IMR-90 (cell line): Measurements from ENCODE around the gene TRPM8. TPM values are rescaled to one million over a fixed set of nuclear protein-coding genes. Genes with fewer than 3 reads are reported as not detected.
A peak's percentile ranks its signal among the peaks of the same experiment; 100 is the strongest.

Experiments
- ATAC-seq: fragments of 200-7000 bp; cut with Tn5 transposase; 2 replicates; pipeline ENCODE4 v1.9.1; 2020; ENCODE audit warnings: low read depth, mild to moderate bottlenecking, moderate library complexity
- BruUV-seq: library from RNA; stranded (reverse); fragments of 400-500 nt; replicated peaks from 2 replicates; lab custom pipeline; 2021; lab: Mats Ljungman, UMichigan
- CTCF ChIA-PET: fragments of 300-600 bp; formaldehyde crosslinking; extraction: SDS; loops from one replicate; lab custom pipeline; 2021; ENCODE audit warnings: antibody characterized with exemption; lab: Yijun Ruan, JAX
- POLR2A ChIA-PET: fragments of 300-600 bp; sonication (Branson Sonifier 250); formaldehyde crosslinking; loops from one replicate; lab custom pipeline; 2022; ENCODE audit warnings: antibody characterized with exemption; ENCODE audit not compliant: unreplicated experiment; lab: Charles Lee
- DNase-seq: peaks from one replicate; pipeline ENCODE4 v3.0.0; 2013
- H2AFZ ChIP-seq: replicated peaks from 2 replicates; pipeline ENCODE3; 2013; ENCODE audit warnings: low read length, mild to moderate bottlenecking; ENCODE audit not compliant: poor library complexity
- H2AK5ac ChIP-seq: 2 replicates; pipeline ENCODE4 v1.6.1; 2013; ENCODE audit warnings: low read depth, low read length, inconsistent platforms
- H2AK9ac ChIP-seq: replicated peaks from 2 replicates; pipeline ENCODE3; 2013; ENCODE audit warnings: mild to moderate bottlenecking, low read depth, low read length, moderate library complexity; ENCODE audit not compliant: poor library complexity
- H2BK120ac ChIP-seq: 2 replicates; pipeline ENCODE4 v1.6.1; 2013; ENCODE audit warnings: low read depth, low read length, inconsistent platforms
- H2BK15ac ChIP-seq: 3 replicates; pipeline ENCODE4 v1.6.1; 2013; ENCODE audit warnings: low read depth, low read length, inconsistent platforms
- H2BK20ac ChIP-seq: 2 replicates; pipeline ENCODE4 v1.6.1; 2013; ENCODE audit warnings: low read depth, mild to moderate bottlenecking, inconsistent platforms, low read length, moderate library complexity
- H2BK5ac ChIP-seq: 2 replicates; pipeline ENCODE4 v1.6.1; 2013; ENCODE audit warnings: mild to moderate bottlenecking, low read depth, low read length, inconsistent platforms; ENCODE audit not compliant: poor library complexity, severe bottlenecking
- H3K14ac ChIP-seq: replicated peaks from 2 replicates; pipeline ENCODE4 v1.6.1; 2013; ENCODE audit warnings: low read depth, low read length, inconsistent platforms
- H3K18ac ChIP-seq: 2 replicates; pipeline ENCODE4 v1.6.1; 2013; ENCODE audit warnings: low read depth, low read length, control low read depth
- H3K23ac ChIP-seq: 2 replicates; pipeline ENCODE4 v1.6.1; 2013; ENCODE audit warnings: low read depth, low read length, inconsistent platforms
- H3K27ac ChIP-seq: 2 replicates; pipeline ENCODE4 v1.5.1; 2013; ENCODE audit warnings: mild to moderate bottlenecking, control low read depth, low read length; ENCODE audit not compliant: insufficient read depth
- H3K27me3 ChIP-seq: 2 replicates; pipeline ENCODE4 v1.6.1; 2013; ENCODE audit warnings: low read length; ENCODE audit not compliant: control insufficient read depth, insufficient read depth
- H3K36me3 ChIP-seq: 2 replicates; pipeline ENCODE4 v1.6.1; 2013; ENCODE audit warnings: low read length, mixed read lengths; ENCODE audit not compliant: control insufficient read depth, insufficient read depth
- H3K4ac ChIP-seq: 2 replicates; pipeline ENCODE4 v1.6.1; 2013; ENCODE audit warnings: low read depth, low read length, inconsistent platforms
- H3K4me1 ChIP-seq: 2 replicates; pipeline ENCODE4 v1.6.1; 2013; ENCODE audit warnings: low read length, mixed read lengths; ENCODE audit not compliant: control insufficient read depth, insufficient read depth
- H3K4me2 ChIP-seq: 2 replicates; pipeline ENCODE4 v1.6.1; 2013; ENCODE audit warnings: low read depth, mild to moderate bottlenecking, control low read depth, low read length, moderate library complexity
- H3K4me3 ChIP-seq: 2 replicates; pipeline ENCODE4 v1.5.1; 2013; ENCODE audit warnings: low read depth, mild to moderate bottlenecking, control low read depth, low read length, moderate library complexity; ENCODE audit not compliant: insufficient read depth
- H3K56ac ChIP-seq: 2 replicates; pipeline ENCODE4 v1.6.1; 2013; ENCODE audit warnings: low read length, inconsistent platforms; ENCODE audit not compliant: insufficient read depth; ENCODE audit errors: extremely low read depth
- H3K79me1 ChIP-seq, 2 experiments: 2 replicates each; pipeline ENCODE4 v1.6.1; 2013; ENCODE audit warnings: low read length in 2 of 2, inconsistent platforms in 1 of 2, low read depth in 1 of 2
- H3K9ac ChIP-seq: 2 replicates; pipeline ENCODE4 v1.6.1; 2013; ENCODE audit warnings: low read depth, low read length, control low read depth
- H3K9me1 ChIP-seq: 2 replicates; pipeline ENCODE4 v1.6.1; 2013; ENCODE audit warnings: low read length, inconsistent platforms; ENCODE audit not compliant: insufficient read depth
- H3K9me3 ChIP-seq: 2 replicates; pipeline ENCODE4 v1.6.1; 2013; ENCODE audit warnings: low read length; ENCODE audit not compliant: control insufficient read depth, insufficient read depth
- H4K20me1 ChIP-seq: 2 replicates; pipeline ENCODE4 v1.6.1; 2013; ENCODE audit warnings: low read length, inconsistent platforms; ENCODE audit not compliant: insufficient read depth
- H4K5ac ChIP-seq: 2 replicates; pipeline ENCODE4 v1.6.1; 2013; ENCODE audit warnings: mild to moderate bottlenecking, low read depth, low read length, control low read depth
- H4K8ac ChIP-seq, 2 experiments: 2 replicates each; pipeline ENCODE4 v1.6.1; 2013; ENCODE audit warnings: low read depth in 2 of 2, low read length in 2 of 2, control low read depth in 1 of 2, inconsistent platforms in 1 of 2
- H4K91ac ChIP-seq: 2 replicates; pipeline ENCODE4 v1.6.1; 2013; ENCODE audit warnings: low read depth, low read length, inconsistent platforms; ENCODE audit not compliant: insufficient read depth
- FOS ChIP-seq: fragments of 150-350 bp; IDR thresholded peaks from 2 replicates; pipeline ENCODE4 v1.6.1; 2016; ENCODE audit warnings: low read depth, low read length
- POLR2A ChIP-seq: IDR thresholded peaks from 2 replicates; pipeline ENCODE4 v1.6.1; 2012; ENCODE audit warnings: mild to moderate bottlenecking, low read depth, low read length
- RCOR1 ChIP-seq: IDR thresholded peaks from 2 replicates; pipeline ENCODE4 v1.6.1; 2012; ENCODE audit warnings: mild to moderate bottlenecking, low read length, improper control_type of control experiment; ENCODE audit not compliant: insufficient replicate concordance
- WGBS, 2 experiments: methylation state at CpG; one replicate each; pipeline versions ENCODE4 v1.1.5 to v1.1.7; 2013; ENCODE audit warnings: missing lambda C conversion rate in 2 of 2; ENCODE audit not compliant: insufficient read length in 1 of 2; ENCODE audit errors: extremely low coverage in 2 of 2; 5-methylcytosine and 5-hydroxymethylcytosine counted together
- dilution Hi-C: fragments of 300-500 bp; cut with HindIII; formaldehyde crosslinking; loops from one replicate; pipeline ENCODE4 v1.14.3; 2018; ENCODE audit warnings: low sequenced_read_pairs; ENCODE audit not compliant: unreplicated experiment
- in situ Hi-C: fragments of 300-500 bp; cut with MboI; formaldehyde crosslinking; loops from 3 replicates; pipeline ENCODE4 v1.14.3; 2019; ENCODE audit warnings: low sequenced_read_pairs, inconsistent platforms, mixed read lengths
- intact Hi-C: fragments of 100-400 bp; cut with micrococcal nuclease; formaldehyde crosslinking; loops from 2 replicates; pipeline ENCODE4 v1.10.0; 2022
- polyA plus RNA-seq, 3 experiments: library from polyadenylated mRNA; depleted of rRNA; stranded (reverse); fragments of >200 nt; gene quantifications; 2 replicates each; pipeline ENCODE4 v1.2.3, GENCODE V29; 2012; ENCODE audit warnings: low replicate concordance in 1 of 3
- total RNA-seq: library from RNA; depleted of rRNA; stranded (reverse); fragments of >200 nt; gene quantifications from 2 replicates; pipeline ENCODE4 v1.2.3, GENCODE V29; 2012

TRPM8 gene
- total and polyA plus RNA-seq, 2 of the 4 experiments (the other 2 are of a cell fraction), result not detected

GRCh38 chr2:234026693-234027254 lies 109.6 kb downstream of the TRPM8 start:
- peaks cover 4% of the 10 kb centered on the region; the same call in 1 of the 2 replicates for H3K4me1 ChIP-seq
- H3K36me3 ChIP-seq, result no peaks in the 10 kb centered on the region
- BruUV-seq, result no TSS peak

More at GRCh38 chr2:234026693-234027254, 109.6 kb downstream of the TRPM8 start:
- no peaks in the 10 kb centered on the region for H3K9me3 ChIP-seq
- H3K27me3 ChIP-seq, result peaks cover 5% of the 10 kb centered on the region; the same call in 1 of the 2 replicates
- no peak overlapping the region for H3K18ac ChIP-seq
- no peaks in the 10 kb centered on the region for H4K20me1 ChIP-seq
- no peak overlapping the region for H3K4ac ChIP-seq
- H3K27ac ChIP-seq, result no peak overlapping the region
- no peak overlapping the region for H2AFZ ChIP-seq
- no peak overlapping the region for H2BK20ac ChIP-seq
- WGBS, 2 experiments, result 100% methylated on average over 3 of the region's 10 CpGs; no CpG with 5 or more reads in 1 of the 2 experiments
- no peak overlapping the region for H2AK9ac ChIP-seq
- H2BK120ac ChIP-seq, result no peak overlapping the region
- intact Hi-C loops, result no loop called here
- H3K9me1 ChIP-seq, result no peaks in the 10 kb centered on the region
- TF ChIP-seq RCOR1, result no peak
- TF ChIP-seq FOS, result no peak
- TF ChIP-seq POLR2A, result no peak
- H3K14ac ChIP-seq, result no peak overlapping the region
- no peak overlapping the region for H3K23ac ChIP-seq
- ATAC-seq (no peak), DNase-seq (no peak)
- dilution Hi-C loops, result no loop called here
- no peak overlapping the region for H4K8ac ChIP-seq
- CTCF ChIA-PET, result no interaction called here
- no peak overlapping the region for H3K4me3 ChIP-seq
- H2BK5ac ChIP-seq, result no peak overlapping the region
- 0 out of 2 replicates have a peak overlapping the region, but pooled peaks have one; percentile 23 for H2AK5ac ChIP-seq
- H4K5ac ChIP-seq, result no peak overlapping the region
- H4K91ac ChIP-seq, result no peak overlapping the region
- no peak overlapping the region for H3K9ac ChIP-seq
- no peaks in the 10 kb centered on the region for H3K79me1 ChIP-seq
- POLR2A ChIA-PET, result no interaction called here
- H2BK15ac ChIP-seq, result no peak overlapping the region; the same call in 2 of the 3 replicates
- no peak overlapping the region for H3K4me2 ChIP-seq
- in situ Hi-C loops, result no loop called here
- no peak overlapping the region for H3K56ac ChIP-seq
